Psoas muscle (tissue), 8 donors: ENCODE data around the gene PRKCD. TPM values are rescaled to one million over a fixed set of nuclear protein-coding genes. Genes with fewer than 3 reads are reported as not detected.

Experiments
- ATAC-seq, 4 donors: fragments of 200-7000 bp; cut with Tn5 transposase; one replicate each; pipeline ENCODE4 v1.9.1; 2020; ENCODE audit warnings: moderate library complexity in 3 of 4, mild to moderate bottlenecking in 2 of 4
- DNase-seq, 2 donors: peaks; one replicate each; pipeline ENCODE4 v3.0.0-alpha.2; 2020
- H3K27ac ChIP-seq: fragments of 200-600 bp; one replicate; pipeline ENCODE4 v1.8.0; 2022
- H3K27me3 ChIP-seq, 3 donors: fragments of 200-600 bp in 1 of 3; one replicate each; pipeline versions ENCODE4 v1.6.1 to v1.8.0; 2013 to 2022; ENCODE audit warnings: low read length in 2 of 3, mild to moderate bottlenecking in 2 of 3, moderate library complexity in 1 of 3; ENCODE audit not compliant: insufficient read depth in 3 of 3
- H3K36me3 ChIP-seq, 2 donors: fragments of 200-600 bp in 1 of 2; one replicate each; pipeline versions ENCODE4 v1.6.1 to v1.8.0; 2013 to 2022; ENCODE audit warnings: low read depth in 1 of 2, mild to moderate bottlenecking in 1 of 2, moderate library complexity in 1 of 2; ENCODE audit not compliant: insufficient read depth in 1 of 2
- H3K4me1 ChIP-seq: fragments of 200-600 bp; one replicate; pipeline ENCODE4 v1.8.0; 2022
- H3K4me3 ChIP-seq: fragments of 200-600 bp; one replicate; pipeline ENCODE4 v1.8.0; 2022; ENCODE audit warnings: mild to moderate bottlenecking
- H3K9me3 ChIP-seq: fragments of 200-600 bp; one replicate; pipeline ENCODE4 v1.8.0; 2022
- WGBS, 3 donors: extraction: QIAGEN DNeasy Blood & Tissue Kit; methylation state at CpG; one replicate each; pipeline versions ENCODE4 v1.1.6 to v1.1.7; 2013; 5-methylcytosine and 5-hydroxymethylcytosine counted together
- intact Hi-C, 2 donors: fragments of 100-400 bp; cut with DNase I; formaldehyde crosslinking; loops; one replicate each; pipeline versions ENCODE4 v1.11.0 to v1.14.2; 2022
- polyA plus RNA-seq, 3 donors: library from polyadenylated mRNA; stranded (reverse); fragments of 200-250 nt; gene quantifications; one replicate each; pipeline ENCODE4 v1.2.3, GENCODE V29; 2013
- total RNA-seq, 4 donors: library from RNA; stranded (reverse); fragmentation: NEBNext Ultra II Directional in 2 of 4; extraction: Animal tissue kit (Norgen Biotek cat#: 25700) in 2 of 4; gene quantifications; one replicate each; pipeline versions ENCODE4 v1.2.1 to v1.2.4, GENCODE V29; 2021 to 2023
- TF ChIP-seq, protein P1 (sequence below): fragments of 200-600 bp; IDR thresholded peaks from one replicate; pipeline ENCODE4 v1.8.0; 2022; ENCODE audit warnings: antibody characterized with exemption
- donor health status: healthy with polysubstance abuse.
- donor health status: DM: no; HTN: no; CAD: no; lungs with moderate emphysema.
- donor health status: Bipolar disorder and iron deficiency.
- donor health status: healthy.
- donor health status: DM: yes; HTN: yes; CAD: no.
- donor health status: DM: no; HTN: no; CAD: no.
- donor health status: DM: no; HTN: no; CAD: no.
- donor health status: DM: yes; HTN: yes; CAD: no.

PRKCD gene
- total and polyA plus RNA-seq, 7 donors = 3.2 to 8.4 (median 4.4) TPM

DNA sequence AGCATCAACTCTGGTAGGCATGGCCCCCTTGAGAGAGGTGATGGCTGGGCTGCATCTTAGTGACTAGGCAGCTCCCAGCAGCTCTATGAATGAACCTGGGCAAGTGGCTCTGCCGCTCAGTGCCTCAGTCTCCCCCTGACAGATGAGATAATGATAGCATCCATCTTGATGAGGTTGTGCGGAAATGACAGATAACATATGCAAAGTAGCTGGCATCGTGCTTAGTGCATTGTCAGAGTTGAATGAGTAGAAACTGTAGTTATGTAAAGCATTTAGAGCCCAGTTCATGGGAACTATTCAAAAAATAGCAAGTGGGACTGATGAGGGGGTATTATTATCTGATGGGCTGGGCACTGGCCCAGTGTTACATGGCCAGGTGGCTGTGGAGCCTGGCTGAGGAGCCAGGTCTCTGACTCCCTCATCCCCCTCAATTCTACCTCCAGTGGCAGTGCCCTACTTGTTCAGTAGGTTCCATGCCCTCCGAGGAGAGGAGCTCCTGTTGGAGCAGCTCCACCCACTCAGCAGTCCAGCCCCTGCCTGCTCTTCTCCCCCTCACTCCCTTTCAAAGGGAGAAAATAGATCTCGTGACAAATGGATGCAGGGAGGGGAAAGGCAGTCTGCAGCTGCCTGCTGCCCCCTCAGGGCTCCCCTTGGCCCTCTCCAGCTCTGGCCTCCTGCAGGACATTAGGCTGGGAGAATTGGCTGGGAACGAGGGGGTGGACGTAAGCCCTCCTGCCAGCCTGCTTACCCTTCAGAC lies 6.6 kb downstream of the PRKCD start:
- H3K36me3 ChIP-seq = no peaks in the 10 kb centered on the region
- ATAC-seq (no peak), DNase-seq (no peak)
- TF ChIP-seq, protein P1, sequence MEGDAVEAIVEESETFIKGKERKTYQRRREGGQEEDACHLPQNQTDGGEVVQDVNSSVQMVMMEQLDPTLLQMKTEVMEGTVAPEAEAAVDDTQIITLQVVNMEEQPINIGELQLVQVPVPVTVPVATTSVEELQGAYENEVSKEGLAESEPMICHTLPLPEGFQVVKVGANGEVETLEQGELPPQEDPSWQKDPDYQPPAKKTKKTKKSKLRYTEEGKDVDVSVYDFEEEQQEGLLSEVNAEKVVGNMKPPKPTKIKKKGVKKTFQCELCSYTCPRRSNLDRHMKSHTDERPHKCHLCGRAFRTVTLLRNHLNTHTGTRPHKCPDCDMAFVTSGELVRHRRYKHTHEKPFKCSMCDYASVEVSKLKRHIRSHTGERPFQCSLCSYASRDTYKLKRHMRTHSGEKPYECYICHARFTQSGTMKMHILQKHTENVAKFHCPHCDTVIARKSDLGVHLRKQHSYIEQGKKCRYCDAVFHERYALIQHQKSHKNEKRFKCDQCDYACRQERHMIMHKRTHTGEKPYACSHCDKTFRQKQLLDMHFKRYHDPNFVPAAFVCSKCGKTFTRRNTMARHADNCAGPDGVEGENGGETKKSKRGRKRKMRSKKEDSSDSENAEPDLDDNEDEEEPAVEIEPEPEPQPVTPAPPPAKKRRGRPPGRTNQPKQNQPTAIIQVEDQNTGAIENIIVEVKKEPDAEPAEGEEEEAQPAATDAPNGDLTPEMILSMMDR = no peak
- 78 to 85% (median 83%) methylated on average over 7 of the region's 7 CpGs for WGBS, 3 donors
- H3K4me3 ChIP-seq = no peak overlapping the region
- H3K4me1 ChIP-seq = peaks cover 7% of the 10 kb centered on the region
- H3K9me3 ChIP-seq = no peaks in the 10 kb centered on the region
- no peak overlapping the region for H3K27ac ChIP-seq
- intact Hi-C loops = no loop called here
- H3K27me3 ChIP-seq = no peaks in the 10 kb centered on the region

DNA sequence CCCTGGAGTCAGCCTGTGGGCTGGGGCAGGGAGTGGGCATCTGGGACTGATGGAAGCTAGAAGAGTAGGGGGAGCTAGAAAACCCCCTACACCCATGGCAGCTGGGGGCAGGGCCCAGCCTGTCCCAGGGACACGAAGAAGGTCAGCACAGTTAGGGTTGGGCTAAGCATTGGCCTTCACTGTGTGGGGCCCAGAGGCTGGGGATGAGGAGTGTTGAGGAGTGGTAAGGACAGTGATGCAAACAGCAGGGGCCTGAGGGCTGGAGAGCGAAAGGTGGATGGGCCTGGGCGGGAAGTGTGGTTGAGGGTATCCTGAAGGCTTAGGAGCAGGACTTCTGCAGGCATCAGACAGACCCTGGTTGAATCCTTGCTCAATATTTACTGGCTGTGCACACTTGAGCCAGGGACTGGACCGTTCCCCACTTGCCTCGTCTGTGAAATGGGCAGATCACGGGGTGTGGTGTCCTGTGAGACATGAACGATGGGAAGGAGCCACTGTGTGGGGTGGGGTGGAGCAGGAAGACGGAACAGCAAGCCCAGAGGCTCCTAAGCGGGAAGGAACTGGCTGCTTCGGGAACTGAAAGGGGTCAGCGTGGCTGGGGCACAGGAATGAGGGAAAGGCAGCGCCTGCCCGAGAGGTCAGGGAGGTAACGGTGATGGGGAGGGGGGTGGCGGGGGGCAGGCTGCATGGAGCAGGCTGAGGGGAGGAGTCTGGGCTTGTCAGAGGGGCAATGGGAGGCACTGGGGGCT lies 7.3 kb downstream of the PRKCD start:
- Histone ChIP-seq H3K9me3 (no peaks in the 10 kb centered on the region), H3K27ac (no peak overlapping the region), H3K27me3 (no peaks in the 10 kb centered on the region), H3K4me1 (peaks cover 7% of the 10 kb centered on the region), H3K36me3 (no peaks in the 10 kb centered on the region), H3K4me3 (no peak overlapping the region)
- intact Hi-C loops = no loop called here
- 87 to 90% (median 89%) methylated on average over 15 of the region's 15 CpGs for WGBS, 3 donors
- ATAC-seq (no peak), DNase-seq (no peak)
- TF ChIP-seq, protein P1 = no peak

DNA sequence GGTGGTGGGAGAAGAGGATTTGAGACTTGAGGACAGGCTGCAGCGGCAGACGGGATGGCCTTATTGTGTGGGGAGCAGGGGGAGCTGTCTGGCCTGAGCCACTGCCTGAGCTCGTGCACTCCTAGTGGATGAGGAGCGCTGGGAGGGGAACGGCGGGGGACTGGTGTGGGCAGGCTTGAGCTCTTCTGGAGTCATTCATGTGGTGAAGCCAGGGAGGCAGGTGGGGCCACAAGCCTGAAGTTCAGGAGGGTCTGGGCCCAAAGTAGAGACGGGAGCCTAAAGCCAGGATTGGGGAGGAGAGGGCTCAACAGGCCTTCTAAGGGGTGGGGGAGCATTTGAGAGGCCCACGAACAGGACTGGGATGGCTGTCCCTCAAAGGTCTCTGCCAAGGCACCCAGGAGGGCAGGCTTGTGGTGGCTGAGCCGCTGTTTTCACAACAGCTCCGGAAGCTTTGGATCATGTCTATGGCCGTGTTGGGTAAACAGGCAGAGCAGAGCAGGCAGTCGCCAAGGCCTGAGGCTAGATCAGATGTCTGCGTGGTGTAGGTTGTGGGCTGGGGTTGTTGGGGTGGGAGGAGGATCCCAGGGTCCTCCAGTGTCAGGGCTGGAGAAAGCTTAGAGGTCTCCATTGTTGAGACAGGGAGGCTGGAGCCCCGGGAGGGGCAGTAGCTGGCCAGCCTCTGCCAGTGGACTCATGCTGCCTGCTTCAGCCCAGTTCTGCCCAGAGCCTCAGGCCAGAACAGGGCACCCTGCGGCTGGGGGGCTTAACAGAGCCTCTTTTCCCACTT lies 8.2 kb downstream of the PRKCD start:
- no peak overlapping the region for H3K27ac ChIP-seq
- H3K4me3 ChIP-seq = no peak overlapping the region
- DNase-seq (no peak), ATAC-seq (no peak)
- WGBS, 3 donors = 77 to 81% (median 79%) methylated on average over 15 of the region's 15 CpGs
- TF ChIP-seq, protein P1 = no peak
- peaks cover 0 to 3% of the 10 kb centered on the region in 2 donors for H3K36me3 ChIP-seq
- peaks cover 7% of the 10 kb centered on the region for H3K4me1 ChIP-seq
- no peaks in the 10 kb centered on the region for H3K27me3 ChIP-seq
- intact Hi-C loops = no loop called here
- H3K9me3 ChIP-seq = no peaks in the 10 kb centered on the region

DNA sequence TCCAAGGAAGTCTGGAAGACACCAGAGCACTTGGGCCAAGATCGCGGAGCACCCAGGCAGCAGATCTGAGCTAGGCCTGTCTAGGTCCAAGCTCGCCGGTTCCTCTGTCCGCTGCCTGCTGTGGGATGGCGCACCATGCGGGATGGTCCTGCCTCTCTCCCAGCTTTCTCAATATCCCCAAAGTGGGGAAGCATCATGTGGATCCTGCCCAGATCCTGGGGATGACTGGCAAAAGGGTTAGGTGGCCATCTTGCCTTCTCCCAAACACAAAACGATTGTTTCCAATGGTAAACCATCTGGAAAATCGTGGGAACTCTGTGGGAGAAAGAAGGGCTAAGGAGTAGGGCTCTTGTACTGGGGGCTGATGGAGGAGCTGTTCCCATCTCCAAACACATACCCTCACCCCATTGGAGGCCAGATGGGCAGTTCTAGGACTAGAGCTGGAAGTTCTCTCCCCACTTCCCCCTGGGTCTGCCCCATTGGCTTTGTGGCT lies 8.9 kb downstream of the PRKCD start:
- H3K27ac ChIP-seq = no peak overlapping the region
- peaks cover 7% of the 10 kb centered on the region for H3K4me1 ChIP-seq
- H3K27me3 ChIP-seq = no peaks in the 10 kb centered on the region
- H3K4me3 ChIP-seq = no peak overlapping the region
- H3K9me3 ChIP-seq = no peaks in the 10 kb centered on the region
- intact Hi-C loops = no loop called here
- ATAC-seq (no peak), DNase-seq (no peak)
- 93 to 94% (median 94%) methylated on average over 9 of the region's 9 CpGs for WGBS, 3 donors
- peaks cover 0 to 4% of the 10 kb centered on the region in 2 donors for H3K36me3 ChIP-seq
- TF ChIP-seq, protein P1 = no peak
